Peyer's patch (tissue), 4 donors: ENCODE measurements around the gene ZC3H10.

Experiments
- CTCF ChIP-seq, 6 experiments: fragments of 450-650 bp in 4 of 6; fragments of 200-600 bp in 2 of 6; sonication (generic) in 1 of 6; IDR thresholded peaks; one replicate each; pipeline ENCODE4 v1.5.1; 2017 to 2019; ENCODE audit warnings: antibody characterized with exemption in 6 of 6, mild to moderate bottlenecking in 3 of 6, moderate library complexity in 1 of 6
- POLR2A ChIP-seq, 2 donors: fragments of 450-650 bp; IDR thresholded peaks; one replicate each; pipeline ENCODE4 v1.5.1; 2017; ENCODE audit warnings: antibody characterized with exemption in 2 of 2, mild to moderate bottlenecking in 2 of 2, moderate library complexity in 2 of 2

DNA sequence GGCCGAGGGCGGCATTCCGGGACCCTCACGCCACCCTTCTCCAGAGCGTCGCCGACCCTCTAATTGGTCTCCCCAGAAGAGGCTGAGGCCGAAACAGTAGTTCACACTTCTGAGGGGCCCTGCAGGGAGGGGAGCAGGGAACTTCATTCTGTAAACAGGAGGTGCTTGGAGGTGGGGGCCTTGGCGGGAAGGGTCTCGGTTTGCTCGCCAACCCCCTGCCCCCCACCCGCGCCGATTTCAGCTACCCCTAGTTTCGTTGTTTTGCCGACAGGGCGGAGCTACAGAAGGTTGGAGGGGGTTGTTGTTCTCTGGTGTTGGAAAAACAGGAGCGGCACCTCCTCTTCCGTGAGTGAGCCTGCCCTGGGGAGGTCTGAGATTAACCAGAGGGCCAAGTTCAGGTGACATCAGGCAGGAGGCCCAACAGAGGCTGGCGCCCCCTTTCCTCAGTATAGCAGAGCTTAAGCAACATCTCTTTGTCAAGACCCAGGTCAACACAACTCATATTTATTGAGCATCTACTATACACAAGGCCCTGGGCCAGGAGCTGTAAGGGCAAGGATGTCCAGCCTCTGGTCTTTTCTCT is 37.4 kb upstream of the ZC3H10 start:
- TF ChIP-seq CTCF (IDR thresholded peaks at IDR 0.05) (peak in 1 of 6 experiments; percentile 17), POLR2A (IDR thresholded peaks at IDR 0.05) (peak; percentile 90 to 95)
